Gastroesophageal sphincter (tissue), 4 donors: ENCODE data around the gene GABARAP. TPM values are rescaled to one million over a fixed set of nuclear protein-coding genes. Genes with fewer than 3 reads are reported as not detected.
A peak's percentile ranks its signal among the peaks of the same experiment; 100 is the strongest.

Experiments
- ATAC-seq: fragments of 150-250 bp; one replicate; pipeline ENCODE4 v1.9.1; 2016; ENCODE audit warnings: mild to moderate bottlenecking, moderate library complexity
- H3K27ac ChIP-seq, 4 donors: fragments of 200-600 bp; sonication (generic) in 3 of 4; 1 replicate in 3 of 4; 2 replicates in 1 of 4; pipeline ENCODE4 v1.5.1; 2016 to 2019
- H3K27me3 ChIP-seq: fragments of 200-600 bp; sonication (generic); one replicate; pipeline ENCODE4 v1.5.1; 2019
- H3K36me3 ChIP-seq, 2 donors: fragments of 200-600 bp; sonication (generic); one replicate each; pipeline ENCODE4 v1.5.1; 2019; ENCODE audit warnings: control low read depth in 1 of 2
- H3K4me1 ChIP-seq, 3 donors: fragments of 200-600 bp; sonication (generic); 1 replicate in 2 of 3; 2 replicates in 1 of 3; pipeline ENCODE4 v1.5.1; 2016 to 2019; ENCODE audit warnings: control low read depth in 2 of 3
- H3K4me3 ChIP-seq, 2 donors: fragments of 200-600 bp; sonication (generic); one replicate each; pipeline ENCODE4 v1.5.1; 2019; ENCODE audit warnings: mild to moderate bottlenecking in 1 of 2, moderate library complexity in 1 of 2
- H3K9me3 ChIP-seq, 3 donors: fragments of 200-600 bp; sonication (generic); one replicate each; pipeline ENCODE4 v1.5.1; 2017 to 2019; ENCODE audit warnings: control low read depth in 2 of 3
- EP300 ChIP-seq: sonication (generic); formaldehyde crosslinking; IDR thresholded peaks from one replicate; pipeline ENCODE4 v1.6.1; 2017; ENCODE audit warnings: antibody characterized with exemption, mild to moderate bottlenecking
- POLR2A ChIP-seq, 2 donors: fragments of 450-650 bp; IDR thresholded peaks; one replicate each; pipeline ENCODE4 v1.6.1; 2017; ENCODE audit warnings: antibody characterized with exemption in 2 of 2, mild to moderate bottlenecking in 2 of 2, moderate library complexity in 1 of 2
- POLR2AphosphoS5 ChIP-seq: sonication (generic); formaldehyde crosslinking; IDR thresholded peaks from one replicate; pipeline ENCODE4 v1.6.1; 2017; ENCODE audit warnings: antibody characterized with exemption
- WGBS, 2 donors: methylation state at CpG; one replicate each; pipeline ENCODE4 v1.1.5; 2018; ENCODE audit warnings: low coverage in 1 of 2; 5-methylcytosine and 5-hydroxymethylcytosine counted together
- total RNA-seq, 4 donors: library from RNA; depleted of rRNA; stranded (reverse); fragments of >200 nt; gene quantifications; one replicate each; pipeline ENCODE4 v1.1.0, GENCODE V29; 2016
- TF ChIP-seq, protein P1 (sequence below), 4 experiments: fragments of 200-600 bp in 2 of 4; fragments of 450-650 bp in 2 of 4; sonication (generic) in 1 of 4; IDR thresholded peaks; one replicate each; pipeline ENCODE4 v1.5.1; 2017 to 2019; ENCODE audit warnings: antibody characterized with exemption in 4 of 4, mild to moderate bottlenecking in 2 of 4, moderate library complexity in 2 of 4

Gene GABARAP
- total RNA-seq, 4 donors from 2014 or later = 289 to 437 (median 386) TPM

DNA sequence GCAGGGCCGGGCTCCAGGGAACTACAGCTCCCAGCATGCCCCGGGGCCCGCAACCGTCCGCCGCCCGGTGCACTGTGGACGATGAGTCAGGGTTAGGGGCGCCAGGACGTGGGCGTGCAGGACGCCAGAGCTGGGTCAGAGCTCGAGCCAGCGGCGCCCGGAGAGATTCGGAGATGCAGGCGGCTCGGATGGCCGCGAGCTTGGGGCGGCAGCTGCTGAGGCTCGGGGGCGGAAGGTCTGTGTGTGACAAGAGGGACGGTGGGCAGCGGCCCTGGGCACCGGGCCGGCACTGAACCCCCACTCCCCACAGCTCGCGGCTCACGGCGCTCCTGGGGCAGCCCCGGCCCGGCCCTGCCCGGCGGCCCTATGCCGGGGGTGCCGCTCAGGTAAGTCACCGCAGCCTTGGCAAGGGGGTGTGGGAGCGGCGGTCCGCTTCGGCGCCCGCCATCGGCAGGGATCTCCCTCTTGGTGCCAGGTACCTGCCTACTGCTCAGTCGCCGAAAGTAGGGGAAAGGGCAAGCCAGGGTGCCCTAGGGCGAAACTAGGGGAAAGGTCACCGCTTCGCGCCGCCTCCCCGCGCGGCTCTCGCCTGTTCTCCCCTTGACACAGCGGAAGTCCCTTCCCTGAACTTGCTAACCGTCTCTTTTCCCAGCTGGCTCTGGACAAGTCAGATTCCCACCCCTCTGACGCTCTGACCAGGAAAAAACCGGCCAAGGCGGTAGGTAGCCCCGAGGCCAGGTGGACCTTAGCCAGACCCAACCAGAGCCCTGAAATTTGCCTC is 22.2 kb downstream of the GABARAP start, which contains the start of the genes ACADVL and DLG4:
ACADVL (plus strand) TSS at position 127 of the 781 bp plus-strand sequence; CDS start at position 174, 47 bp downstream.
DLG4 (minus strand) TSS at position 25 of the 781 bp plus-strand sequence.
- peak within 1 kb of the TSS; percentile 62 to 81 for H3K4me3 ChIP-seq
- no peaks in the 10 kb centered on the region for H3K27me3 ChIP-seq
- peaks cover 0 to 41% of the 10 kb centered on the region in 2 donors for H3K36me3 ChIP-seq
- peaks cover 6 to 73% (median 34%) of the 10 kb centered on the region in 3 donors for H3K4me1 ChIP-seq
- 0% methylated on average over 1 of the region's 63 CpGs; no CpG with 5 or more reads in 1 of the 2 donors for WGBS, 2 donors
- no peaks in the 10 kb centered on the region for H3K9me3 ChIP-seq
- TF ChIP-seq EP300 (no peak), POLR2A (IDR thresholded peaks at IDR 0.05) (peak; percentile 57 to 75), POLR2AphosphoS5 (peak; percentile 75)
- TF ChIP-seq, protein P1, sequence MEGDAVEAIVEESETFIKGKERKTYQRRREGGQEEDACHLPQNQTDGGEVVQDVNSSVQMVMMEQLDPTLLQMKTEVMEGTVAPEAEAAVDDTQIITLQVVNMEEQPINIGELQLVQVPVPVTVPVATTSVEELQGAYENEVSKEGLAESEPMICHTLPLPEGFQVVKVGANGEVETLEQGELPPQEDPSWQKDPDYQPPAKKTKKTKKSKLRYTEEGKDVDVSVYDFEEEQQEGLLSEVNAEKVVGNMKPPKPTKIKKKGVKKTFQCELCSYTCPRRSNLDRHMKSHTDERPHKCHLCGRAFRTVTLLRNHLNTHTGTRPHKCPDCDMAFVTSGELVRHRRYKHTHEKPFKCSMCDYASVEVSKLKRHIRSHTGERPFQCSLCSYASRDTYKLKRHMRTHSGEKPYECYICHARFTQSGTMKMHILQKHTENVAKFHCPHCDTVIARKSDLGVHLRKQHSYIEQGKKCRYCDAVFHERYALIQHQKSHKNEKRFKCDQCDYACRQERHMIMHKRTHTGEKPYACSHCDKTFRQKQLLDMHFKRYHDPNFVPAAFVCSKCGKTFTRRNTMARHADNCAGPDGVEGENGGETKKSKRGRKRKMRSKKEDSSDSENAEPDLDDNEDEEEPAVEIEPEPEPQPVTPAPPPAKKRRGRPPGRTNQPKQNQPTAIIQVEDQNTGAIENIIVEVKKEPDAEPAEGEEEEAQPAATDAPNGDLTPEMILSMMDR (IDR thresholded peaks at IDR 0.05) = peak in 1 of 4 experiments; percentile 5
- H3K27ac ChIP-seq = peak within 1 kb of the TSS; percentile 86 to 98 (median 92)
- peak; percentile 89 for ATAC-seq

DNA sequence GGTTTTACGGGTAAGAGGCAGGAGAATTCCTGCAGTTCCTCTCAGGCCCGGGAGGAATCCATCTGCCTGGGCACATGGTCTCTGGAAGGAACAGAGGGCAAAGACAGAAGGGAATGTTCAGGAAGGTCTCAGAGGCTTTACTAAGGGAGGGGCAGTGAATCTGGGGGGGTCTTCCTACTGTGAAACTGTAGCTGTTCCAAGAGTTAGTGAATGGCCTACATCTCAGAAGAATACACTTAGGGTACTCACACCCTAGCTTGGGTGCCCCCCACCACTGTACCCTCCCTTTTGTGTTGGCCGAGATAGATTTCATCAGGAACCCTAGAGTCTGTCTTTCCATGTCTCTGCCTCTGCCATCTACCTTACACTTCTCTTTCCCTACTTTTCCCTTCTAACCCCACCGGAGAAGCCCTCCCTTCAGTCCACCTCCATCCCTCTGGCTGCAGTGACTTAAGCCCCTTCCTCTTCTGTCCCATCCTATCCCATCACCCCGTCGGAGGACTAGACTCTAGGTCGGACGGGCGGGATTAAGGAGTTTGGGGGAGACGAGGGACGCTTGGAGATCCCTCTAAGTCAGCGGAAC is 22.9 kb downstream of the GABARAP start:
- no peak for ATAC-seq
- H3K9me3 ChIP-seq = no peaks in the 10 kb centered on the region
- TF ChIP-seq EP300 (no peak), POLR2A (IDR thresholded peaks at IDR 0.05) (no peak), POLR2AphosphoS5 (no peak)
- TF ChIP-seq, protein P1 (IDR thresholded peaks at IDR 0.05) = no peak
- H3K4me3 ChIP-seq = peak overlapping the region; percentile 62 to 81
- H3K4me1 ChIP-seq = peaks cover 6 to 73% (median 34%) of the 10 kb centered on the region in 3 donors
- H3K27ac ChIP-seq = peak overlapping the region; percentile 86 to 98 (median 92)
- 38 to 59% methylated on average over 2 to 4 of the region's 12 CpGs for WGBS, 2 donors
- H3K36me3 ChIP-seq = peaks cover 0 to 34% of the 10 kb centered on the region in 2 donors
- no peaks in the 10 kb centered on the region for H3K27me3 ChIP-seq

DNA sequence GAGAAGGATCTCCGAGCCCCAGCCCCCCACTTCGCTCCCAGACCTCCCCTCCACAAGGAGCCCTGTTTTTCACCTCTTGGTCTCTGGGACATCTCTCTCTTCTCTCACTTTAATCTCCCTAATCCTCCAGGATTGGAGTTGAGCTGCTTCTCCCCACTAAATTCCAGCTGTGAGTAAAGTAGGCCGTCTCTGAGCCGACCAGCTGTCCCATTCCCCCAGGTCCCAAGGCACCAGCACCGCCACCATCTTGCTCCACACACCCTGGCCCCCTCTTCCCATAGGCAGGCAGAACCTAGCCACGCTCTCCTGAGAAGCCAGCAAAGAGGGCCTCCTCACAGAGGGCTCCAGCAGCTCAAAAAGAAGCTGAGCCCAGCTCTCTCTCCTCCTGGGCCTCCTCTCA is 23.5 kb downstream of the GABARAP start:
- Histone ChIP-seq H3K36me3 (peaks cover 0 to 29% of the 10 kb centered on the region in 2 donors), H3K4me3 (no peak overlapping the region), H3K27ac (peak overlapping the region; percentile 86 to 98 (median 92)), H3K27me3 (no peaks in the 10 kb centered on the region), H3K4me1 (peaks cover 6 to 77% (median 38%) of the 10 kb centered on the region in 3 donors), H3K9me3 (no peaks in the 10 kb centered on the region)
- TF ChIP-seq EP300 (no peak), POLR2A (IDR thresholded peaks at IDR 0.05) (no peak), POLR2AphosphoS5 (no peak)
- TF ChIP-seq, protein P1 (IDR thresholded peaks at IDR 0.05) = no peak
- WGBS, 2 donors = 70% methylated on average over 5 of the region's 6 CpGs; no CpG with 5 or more reads in 1 of the 2 donors
- ATAC-seq = no peak

- Histone ChIP-seq H3K27ac (peak overlapping the region; percentile 72 to 98 (median 92)), H3K27me3 (no peaks in the 10 kb centered on the region), H3K36me3 (peaks cover 0 to 23% of the 10 kb centered on the region in 2 donors), H3K4me1 (peaks cover 6 to 83% (median 42%) of the 10 kb centered on the region in 3 donors), H3K9me3 (no peaks in the 10 kb centered on the region), H3K4me3 (peak overlapping the region in 1 of 2 donors; percentile 62)
- ATAC-seq = no peak
- 69% methylated on average over 2 of the region's 6 CpGs; no CpG with 5 or more reads in 1 of the 2 donors for WGBS, 2 donors
- TF ChIP-seq POLR2A (IDR thresholded peaks at IDR 0.05) (no peak), POLR2AphosphoS5 (no peak), EP300 (no peak)
- TF ChIP-seq, protein P1 (IDR thresholded peaks at IDR 0.05) = no peak
Observed at GRCh38 chr17:7218166-7218565, 24.1 kb downstream of the GABARAP start.
